HepG2 (cell line): Measurements from ENCODE around the gene PLPPR3. TPM values are rescaled to one million over a fixed set of nuclear protein-coding genes. Genes with fewer than 3 reads are reported as not detected.

Experiments used
- ATAC-seq: fragments of 200-7000 bp; cut with Tn5 transposase; 3 replicates; pipeline ENCODE4 v1.9.1; 2020; ENCODE audit warnings: mild to moderate bottlenecking, moderate library complexity
- BruUV-seq: library from RNA; stranded (reverse); fragments of 400-500 nt; replicated peaks from 2 replicates; lab custom pipeline; 2021; lab: Mats Ljungman, UMichigan
- CTCF ChIA-PET: fragments of 300-600 bp; formaldehyde crosslinking; extraction: SDS; loops from one replicate; lab custom pipeline; 2021; ENCODE audit warnings: low total read pairs, inconsistent platforms, low intra/inter-chr PET ratio; lab: Yijun Ruan, JAX
- POLR2A ChIA-PET: fragments of 350-600 bp; sonication (Branson Sonifier 250); formaldehyde crosslinking; loops from one replicate; lab custom pipeline; 2020; ENCODE audit warnings: antibody characterized with exemption, inconsistent platforms; lab: Yijun Ruan, JAX
- DNase-seq: peaks from one replicate; pipeline ENCODE4 v3.0.0-alpha.2; 2015; ENCODE audit warnings: low spot score
- FAIRE-seq: peaks from 3 replicates; lab custom pipeline; 2011; peaks lifted over from hg19 to GRCh38; lab: Jason Lieb, UNC
- H2AFZ ChIP-seq: one replicate; pipeline ENCODE4 v1.6.1; 2011; ENCODE audit warnings: low read length, inconsistent platforms
- H3K27ac ChIP-seq: fragments of 300-600 bp; 3 replicates; pipeline ENCODE4 v1.8.0; 2011; ENCODE audit warnings: mixed run types, mild to moderate bottlenecking, mixed read lengths, low read length, inconsistent platforms; ENCODE audit not compliant: insufficient read depth; ENCODE audit errors: extremely low read length
- H3K27me3 ChIP-seq, 2 experiments: fragments of 200-600 bp in 1 of 2; 2 replicates in 1 of 2; 3 replicates in 1 of 2; pipeline versions ENCODE4 v1.6.0 to v1.8.0; 2011; ENCODE audit warnings: low read length in 2 of 2, mild to moderate bottlenecking in 2 of 2, moderate library complexity in 2 of 2, inconsistent platforms in 1 of 2; ENCODE audit not compliant: insufficient read depth in 2 of 2, control insufficient read depth in 1 of 2
- H3K36me3 ChIP-seq, 2 experiments: fragments of 200-600 bp in 1 of 2; replicated peaks in 1 of 2; 2 replicates in 1 of 2; 3 replicates in 1 of 2; pipeline versions ENCODE4 v1.5.1 to v1.8.0; 2011; ENCODE audit warnings: low read length in 2 of 2, inconsistent platforms in 1 of 2; ENCODE audit not compliant: insufficient read depth in 2 of 2, control insufficient read depth in 1 of 2
- H3K4me1 ChIP-seq: 2 replicates; pipeline ENCODE4 v1.5.1; 2012; ENCODE audit warnings: low read length, inconsistent platforms; ENCODE audit not compliant: insufficient read depth
- H3K4me2 ChIP-seq: 2 replicates; pipeline ENCODE4 v1.6.0; 2011; ENCODE audit warnings: low read depth, low read length, inconsistent platforms
- H3K4me3 ChIP-seq, 3 experiments: fragments of 200-600 bp in 1 of 3; sonication (generic), shearing (Covaris generic) in 1 of 3; replicated peaks in 1 of 3; 2 replicates each; pipeline ENCODE4 v1.5.1; 2011 to 2016; ENCODE audit warnings: low read length in 3 of 3, inconsistent platforms in 2 of 3, low read depth in 2 of 3, mild to moderate bottlenecking in 2 of 3, control low read depth in 1 of 3, mixed read lengths in 1 of 3; ENCODE audit not compliant: insufficient read depth in 1 of 3
- H3K79me2 ChIP-seq: one replicate; pipeline ENCODE4 v1.6.1; 2011; ENCODE audit warnings: low read length, inconsistent platforms; ENCODE audit not compliant: insufficient read depth
- H3K9ac ChIP-seq: 2 replicates; pipeline ENCODE4 v1.6.0; 2011; ENCODE audit warnings: mild to moderate bottlenecking, low read depth, low read length, inconsistent platforms; ENCODE audit not compliant: insufficient read depth
- H3K9me3 ChIP-seq: 2 replicates; pipeline ENCODE4 v1.5.1; 2012; ENCODE audit warnings: mild to moderate bottlenecking, low read length
- H4K20me1 ChIP-seq: 2 replicates; pipeline ENCODE4 v1.6.0; 2011; ENCODE audit warnings: inconsistent platforms, mild to moderate bottlenecking, low read length, moderate library complexity; ENCODE audit not compliant: insufficient read depth
- CEBPB ChIP-seq: IDR thresholded peaks from 2 replicates; pipeline ENCODE4 v1.6.1; 2011; ENCODE audit warnings: low read depth, low read length, improper control_type of control experiment, borderline replicate concordance
- CHD2 ChIP-seq: IDR thresholded peaks from 2 replicates; pipeline ENCODE4 v1.6.1; 2011; ENCODE audit warnings: low read depth, low read length, improper control_type of control experiment
- FOXC1 ChIP-seq: sonication (generic); formaldehyde crosslinking; IDR thresholded peaks from 2 replicates; pipeline ENCODE4 v1.8.0; 2022; ENCODE audit warnings: mild to moderate bottlenecking, missing genetic modification reagents, borderline replicate concordance
- FOXM1 ChIP-seq: sonication (generic); formaldehyde crosslinking; IDR thresholded peaks from 2 replicates; pipeline ENCODE4 v1.5.0; 2020; ENCODE audit warnings: missing genetic modification reagents
- HOXD1 ChIP-seq: sonication (generic); formaldehyde crosslinking; IDR thresholded peaks from 2 replicates; pipeline ENCODE4 v1.5.0; 2020; ENCODE audit warnings: missing genetic modification reagents
- MAZ ChIP-seq, 2 experiments: sonication (generic) in 1 of 2; formaldehyde crosslinking in 1 of 2; IDR thresholded peaks; 2 replicates each; pipeline versions ENCODE4 v1.5.0 to v1.6.1; 2012 to 2020; ENCODE audit warnings: low read depth in 2 of 2, mild to moderate bottlenecking in 2 of 2, borderline replicate concordance in 1 of 2, improper control_type of control experiment in 1 of 2, low read length in 1 of 2, missing genetic modification reagents in 1 of 2, moderate library complexity in 1 of 2
- MXD1 ChIP-seq: sonication (generic); formaldehyde crosslinking; IDR thresholded peaks from 2 replicates; pipeline ENCODE4 v1.4.0; 2020; ENCODE audit warnings: mild to moderate bottlenecking, missing genetic modification reagents
- MYC ChIP-seq: sonication (generic); formaldehyde crosslinking; IDR thresholded peaks from 2 replicates; pipeline ENCODE4 v1.9.0; 2021; ENCODE audit warnings: missing genetic modification reagents, borderline replicate concordance
- RBAK ChIP-seq: sonication (generic); formaldehyde crosslinking; IDR thresholded peaks from 2 replicates; pipeline ENCODE4 v1.5.1; 2020; ENCODE audit warnings: mild to moderate bottlenecking, missing genetic modification reagents
- SAP130 ChIP-seq: IDR thresholded peaks from 2 replicates; pipeline ENCODE4 v1.6.1; 2016; ENCODE audit warnings: low read depth
- SIX4 ChIP-seq: sonication (generic); formaldehyde crosslinking; IDR thresholded peaks from 2 replicates; pipeline ENCODE4 v1.4.0; 2020; ENCODE audit warnings: missing genetic modification reagents
- TCF7 ChIP-seq: sonication (generic); IDR thresholded peaks from 2 replicates; pipeline ENCODE4 v1.6.1; 2016; ENCODE audit warnings: antibody characterized with exemption, low read depth
- ZBTB25 ChIP-seq: IDR thresholded peaks from 2 replicates; pipeline ENCODE4 v1.6.1; 2018; ENCODE audit warnings: missing genetic modification reagents
- ZMYM3 ChIP-seq: sonication (generic); formaldehyde crosslinking; IDR thresholded peaks from 2 replicates; pipeline ENCODE4 v1.5.1; 2020; ENCODE audit warnings: mild to moderate bottlenecking, missing genetic modification reagents
- ZNF292 ChIP-seq: sonication (generic); formaldehyde crosslinking; IDR thresholded peaks from 2 replicates; pipeline ENCODE4 v1.8.1; 2022; ENCODE audit warnings: mild to moderate bottlenecking, low read depth, missing genetic modification reagents, borderline replicate concordance
- ZNF329 ChIP-seq: sonication (generic); formaldehyde crosslinking; IDR thresholded peaks from 2 replicates; pipeline ENCODE4 v1.9.0; 2021; ENCODE audit warnings: low read depth, mild to moderate bottlenecking, missing genetic modification reagents
- ZNF460 ChIP-seq: sonication (generic); formaldehyde crosslinking; IDR thresholded peaks from 2 replicates; pipeline ENCODE4 v1.5.1; 2020; ENCODE audit warnings: missing genetic modification reagents, mild to moderate bottlenecking, borderline replicate concordance
- ZNF746 ChIP-seq: sonication (generic); formaldehyde crosslinking; IDR thresholded peaks from 2 replicates; pipeline ENCODE4 v1.8.0; 2022; ENCODE audit warnings: mild to moderate bottlenecking, missing genetic modification reagents
- WGBS: methylation state at CpG from one replicate; pipeline ENCODE4 v1.1.6; 2017; ENCODE audit warnings: low lambda C conversion rate; 5-methylcytosine and 5-hydroxymethylcytosine counted together
- in situ Hi-C: cut with HindIII; loops from 2 replicates; pipeline ENCODE4 v1.10.0; 2017; ENCODE audit warnings: low pct_unique_long_range_greater_than_20kb; ENCODE audit not compliant: extremely low pct_ligation_motif_present
- intact Hi-C: fragments of 100-400 bp; cut with micrococcal nuclease; formaldehyde crosslinking; loops from one replicate; pipeline ENCODE4 v1.10.0; 2022; ENCODE audit not compliant: unreplicated experiment
- polyA plus RNA-seq, 8 experiments: library from polyadenylated mRNA; depleted of rRNA in 3 of 8; stranded (reverse) in 7 of 8; unstranded in 1 of 8; fragments of >200 nt; fragmentation: Illumina TruSeq in 4 of 8; extraction: Trizol in 4 of 8; gene quantifications; 2 replicates each; pipeline versions ENCODE4 v1.2.1 to v1.2.3, GENCODE V29; 2011 to 2016; ENCODE audit warnings: low read depth in 4 of 8, missing spikeins in 1 of 8, mixed read lengths in 1 of 8; ENCODE audit not compliant: insufficient read depth in 1 of 8
- total RNA-seq, 5 experiments: library from RNA; depleted of rRNA; stranded (reverse); fragments of >200 nt; fragmentation: Illumina TruSeq; extraction: Trizol; gene quantifications; 2 replicates each; pipeline ENCODE4 v1.2.3, GENCODE V29; 2016; ENCODE audit warnings: low read depth in 1 of 5
- TF ChIP-seq, protein P1 (sequence below): sonication (generic); formaldehyde crosslinking; IDR thresholded peaks from 2 replicates; pipeline ENCODE4 v1.5.1; 2020; ENCODE audit warnings: mild to moderate bottlenecking, missing genetic modification reagents

PLPPR3 gene
- total and polyA plus RNA-seq, 2 of the 13 experiments (the other 11 are each of a cell fraction or from before 2014, with no cell fraction given) = 0.07 to 0.16 TPM

DNA sequence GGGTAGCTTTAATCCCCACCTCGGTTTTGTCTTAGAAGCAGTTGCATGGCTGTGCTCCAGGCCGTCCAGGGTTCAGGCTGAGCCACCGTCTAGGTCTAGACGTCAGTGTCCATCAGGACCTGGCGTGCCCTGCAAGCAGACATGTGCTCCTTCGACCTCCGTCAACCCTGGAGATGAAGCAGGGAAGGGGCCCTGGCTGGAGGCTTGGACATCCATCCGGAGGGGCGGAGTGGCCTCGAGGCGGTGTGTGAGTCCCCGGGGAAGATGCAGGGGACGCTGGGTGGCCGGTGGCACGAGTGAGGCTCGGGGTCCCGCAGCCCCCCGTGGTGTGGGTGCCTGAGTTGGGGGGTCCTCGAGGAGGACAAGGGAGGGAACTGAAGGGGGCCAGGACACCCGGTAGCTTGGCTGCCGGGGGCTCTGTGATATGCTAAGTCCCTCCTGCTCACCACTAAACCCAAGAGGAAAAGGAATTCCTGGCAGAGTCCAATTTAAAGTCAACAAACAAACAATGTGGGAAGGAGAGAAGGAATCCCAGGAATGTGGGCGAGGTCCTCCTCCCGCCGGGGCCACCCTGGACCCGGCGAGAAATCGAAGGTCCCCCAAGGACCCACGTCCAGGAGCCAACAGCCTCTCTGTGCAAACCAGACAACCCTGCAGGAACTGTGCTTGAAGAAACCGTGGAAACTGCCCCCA lies 39.4 kb downstream of the PLPPR3 start (continued):
- no peak for TF ChIP-seq RBAK
- TF ChIP-seq CHD2 = no peak
- TF ChIP-seq FOXM1 (CRISPR knock-in tag) = no peak
- no peak for TF ChIP-seq FOXC1 (CRISPR knock-in tag)
- TF ChIP-seq HOXD1 (CRISPR knock-in tag) = no peak
- TF ChIP-seq MAZ (IDR thresholded peaks at IDR 0.05; ENCODE audit: borderline replicate concordance, low read depth, low read length) = no peak
- no peak; the same call in 1 of the 2 replicates for TF ChIP-seq MAZ (CRISPR knock-in tag; IDR thresholded peaks at IDR 0.05; ENCODE audit: low read depth)

DNA sequence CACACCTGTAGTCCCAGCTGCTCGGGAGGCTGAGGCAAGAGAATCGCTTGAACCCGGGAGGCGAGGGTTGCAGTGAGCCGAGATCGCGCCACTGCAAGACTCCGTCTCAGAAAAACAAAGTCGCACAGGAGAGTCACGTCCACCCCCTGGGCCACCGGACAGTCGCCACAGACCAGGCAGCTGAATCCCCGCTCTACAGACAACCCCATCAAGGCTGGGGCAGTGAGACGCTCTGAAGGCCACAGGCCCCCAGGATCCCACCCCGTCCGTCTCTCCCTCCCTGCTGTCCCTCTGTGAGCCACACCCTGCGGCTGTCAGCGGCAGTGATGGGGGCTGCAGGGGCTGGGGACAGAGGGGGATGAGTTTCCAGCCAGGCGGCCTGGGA lies 40.0 kb downstream of the PLPPR3 start:
- no TSS peak for BruUV-seq
- ATAC-seq = peak; percentile 35; the same call in 2 of the 3 replicates
- Histone ChIP-seq H3K4me3 (peak overlapping the region; percentile 74 to 86 (median 76)), H3K36me3 (no peaks in the 10 kb centered on the region), H3K79me2 (peaks cover 5% of the 10 kb centered on the region), H3K27me3 (no peaks in the 10 kb centered on the region), H3K9ac (peak overlapping the region; percentile 72), H3K4me2 (peak overlapping the region; percentile 83), H4K20me1 (no peaks in the 10 kb centered on the region), H3K9me3 (no peaks in the 10 kb centered on the region), H2AFZ (no peak overlapping the region), H3K27ac (peak overlapping the region; percentile 85), H3K4me1 (peaks cover 56% of the 10 kb centered on the region)
- POLR2A ChIA-PET = interaction anchor here (1.0 to 2.2 kb wide), 7 partner anchors 9 to 78 kb away, joined by 3 to 11 read pairs (median 3); partner anchors contain the start of gene PTBP1
- intact Hi-C loops = loop anchor here (10.0 kb wide), 1 partner anchor 213 kb away; no protein-coding TSS in a partner anchor
- DNase-seq = no peak
- WGBS = 25% methylated on average over 12 of the region's 19 CpGs
- no peak for FAIRE-seq
- CTCF ChIA-PET = no interaction called here
- in situ Hi-C loops = no loop called here
- TF ChIP-seq ZNF292 (CRISPR knock-in tag) (peak; percentile 41; the same call in 1 of the 2 replicates), MYC (no peak), ZNF746 (CRISPR knock-in tag) (no peak), ZMYM3 (peak; percentile 16; the same call in 1 of the 2 replicates), ZNF329 (CRISPR knock-in tag) (peak; percentile 4; the same call in 1 of the 2 replicates), SAP130 (CRISPR knock-in tag) (peak; percentile 10; the same call in 1 of the 2 replicates), SIX4 (CRISPR knock-in tag) (no peak), CEBPB (no peak), ZBTB25 (no peak), TCF7 (no peak), ZNF460 (CRISPR knock-in tag) (peak; percentile 64; the same call in 1 of the 2 replicates), MXD1 (CRISPR knock-in tag) (no peak)
- TF ChIP-seq, protein P1, sequence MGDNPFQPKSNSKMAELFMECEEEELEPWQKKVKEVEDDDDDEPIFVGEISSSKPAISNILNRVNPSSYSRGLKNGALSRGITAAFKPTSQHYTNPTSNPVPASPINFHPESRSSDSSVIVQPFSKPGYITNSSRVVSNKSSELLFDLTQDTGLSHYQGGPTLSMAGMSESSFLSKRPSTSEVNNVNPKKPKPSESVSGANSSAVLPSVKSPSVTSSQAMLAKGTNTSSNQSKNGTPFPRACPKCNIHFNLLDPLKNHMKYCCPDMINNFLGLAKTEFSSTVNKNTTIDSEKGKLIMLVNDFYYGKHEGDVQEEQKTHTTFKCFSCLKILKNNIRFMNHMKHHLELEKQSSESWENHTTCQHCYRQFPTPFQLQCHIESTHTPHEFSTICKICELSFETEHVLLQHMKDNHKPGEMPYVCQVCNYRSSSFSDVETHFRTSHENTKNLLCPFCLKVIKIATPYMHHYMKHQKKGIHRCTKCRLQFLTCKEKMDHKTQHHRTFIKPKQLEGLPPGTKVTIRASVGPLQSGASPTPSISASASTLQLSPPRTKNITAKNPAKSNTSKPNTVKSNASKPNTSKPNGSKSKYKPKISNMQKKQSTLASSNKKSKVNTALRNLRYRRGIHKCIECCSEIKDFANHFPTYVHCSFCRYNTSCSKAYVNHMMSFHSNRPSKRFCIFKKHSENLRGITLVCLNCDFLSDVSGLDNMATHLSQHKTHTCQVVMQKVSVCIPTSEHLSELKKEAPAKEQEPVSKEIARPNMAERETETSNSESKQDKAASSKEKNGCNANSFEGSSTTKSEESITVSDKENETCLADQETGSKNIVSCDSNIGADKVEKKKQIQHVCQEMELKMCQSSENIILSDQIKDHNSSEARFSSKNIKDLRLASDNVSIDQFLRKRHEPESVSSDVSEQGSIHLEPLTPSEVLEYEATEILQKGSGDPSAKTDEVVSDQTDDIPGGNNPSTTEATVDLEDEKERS = no peak
